SK-N-MC (cell line): ENCODE data around the gene LGR6.

Source experiments
- DNase-seq: peaks from one replicate; pipeline ENCODE4 v3.0.0-alpha.2; 2011; ENCODE audit warnings: low read depth, low spot score
- H3K27ac ChIP-seq: fragments of 200-600 bp; sonication (generic); 2 replicates; pipeline ENCODE4 v1.5.1; 2016; ENCODE audit warnings: mixed run types
- H3K36me3 ChIP-seq: fragments of 200-600 bp; sonication (generic); 2 replicates; pipeline ENCODE4 v1.6.1; 2017; ENCODE audit warnings: antibody characterized with exemption, low read length, mixed read lengths; ENCODE audit not compliant: insufficient read depth
- H3K4me3 ChIP-seq: fragments of 200-600 bp; sonication (generic); 2 replicates; pipeline ENCODE4 v1.5.1; 2016
- H3K9ac ChIP-seq: fragments of 200-600 bp; sonication (generic); 2 replicates; pipeline ENCODE4 v1.8.0; 2017; ENCODE audit warnings: mixed run types, mixed read lengths; ENCODE audit not compliant: insufficient read length
- H3K9me3 ChIP-seq: fragments of 200-600 bp; sonication (generic); 2 replicates; pipeline ENCODE4 v1.6.1; 2017; ENCODE audit warnings: low read depth, mild to moderate bottlenecking, antibody characterized with exemption, low read length, moderate library complexity, mixed read lengths
- EZH2 ChIP-seq: fragments of 200-600 bp; sonication (generic); IDR thresholded peaks from one replicate; pipeline ENCODE4 v1.6.1; 2017; ENCODE audit warnings: antibody characterized with exemption
- FOXP2 ChIP-seq: optimal IDR thresholded peaks from 2 replicates; pipeline ENCODE3; 2011; ENCODE audit warnings: mild to moderate bottlenecking, moderate library complexity; ENCODE audit not compliant: insufficient read depth; ENCODE audit errors: extremely low read length, control extremely low read depth
- POLR2AphosphoS5 ChIP-seq: IDR thresholded peaks from 2 replicates; pipeline ENCODE4 v1.6.1; 2012; ENCODE audit warnings: mild to moderate bottlenecking, low read depth, low read length, borderline replicate concordance

Gene LGR6

GRCh38 chr1:202208351-202208857, 14.8 kb downstream of the LGR6 start:
- H3K4me3 ChIP-seq, result no peak overlapping the region
- no peaks in the 10 kb centered on the region for H3K9me3 ChIP-seq
- TF ChIP-seq EZH2 (no peak), FOXP2 (no peak), POLR2AphosphoS5 (no peak)
- no peak overlapping the region for H3K9ac ChIP-seq
- no peaks in the 10 kb centered on the region for H3K36me3 ChIP-seq
- H3K27ac ChIP-seq, result no peak overlapping the region
- no peak for DNase-seq

- Histone ChIP-seq H3K9ac (no peak overlapping the region), H3K27ac (no peak overlapping the region), H3K36me3 (no peaks in the 10 kb centered on the region), H3K9me3 (no peaks in the 10 kb centered on the region), H3K4me3 (no peak overlapping the region)
- DNase-seq, result no peak
- TF ChIP-seq POLR2AphosphoS5, result no peak
Measured at GRCh38 chr1:202210385-202210784, 16.8 kb downstream of the LGR6 start.

- no peaks in the 10 kb centered on the region for H3K9me3 ChIP-seq
- H3K36me3 ChIP-seq, result no peaks in the 10 kb centered on the region
- H3K27ac ChIP-seq, result no peak overlapping the region
- DNase-seq, result no peak
- TF ChIP-seq EZH2 (no peak), POLR2AphosphoS5 (no peak)
- no peak overlapping the region for H3K4me3 ChIP-seq
- no peak overlapping the region for H3K9ac ChIP-seq
Measured at GRCh38 chr1:202210969-202211368, 17.4 kb downstream of the LGR6 start.

- Histone ChIP-seq H3K9ac (no peak overlapping the region), H3K36me3 (no peaks in the 10 kb centered on the region), H3K27ac (no peak overlapping the region), H3K4me3 (no peak overlapping the region), H3K9me3 (no peaks in the 10 kb centered on the region)
- TF ChIP-seq POLR2AphosphoS5 (no peak), FOXP2 (no peak), EZH2 (no peak)
- no peak for DNase-seq
Measured at GRCh38 chr1:202212787-202213186, 19.2 kb downstream of the LGR6 start.

GRCh38 chr1:202213361-202214088, 19.9 kb downstream of the LGR6 start:
- DNase-seq, result no peak
- Histone ChIP-seq H3K9ac (no peak overlapping the region), H3K9me3 (no peaks in the 10 kb centered on the region), H3K27ac (no peak overlapping the region), H3K36me3 (no peaks in the 10 kb centered on the region), H3K4me3 (no peak overlapping the region)
- TF ChIP-seq POLR2AphosphoS5, result no peak
- TF ChIP-seq EZH2, result peak; percentile 36

GRCh38 chr1:202214089-202214843, 20.7 kb downstream of the LGR6 start:
- TF ChIP-seq FOXP2 (no peak), POLR2AphosphoS5 (no peak), EZH2 (no peak)
- H3K4me3 ChIP-seq, result no peak overlapping the region

GRCh38 chr1:202215472-202216130, 22.0 kb downstream of the LGR6 start:
- H3K27ac ChIP-seq, result no peak overlapping the region
- no peaks in the 10 kb centered on the region for H3K9me3 ChIP-seq
- TF ChIP-seq EZH2 (no peak), POLR2AphosphoS5 (no peak), FOXP2 (no peak)

More at GRCh38 chr1:202214089-202214843, 20.7 kb downstream of the LGR6 start:
- Histone ChIP-seq H3K9me3 (no peaks in the 10 kb centered on the region), H3K9ac (no peak overlapping the region), H3K36me3 (no peaks in the 10 kb centered on the region), H3K27ac (no peak overlapping the region)
- DNase-seq, result no peak

GRCh38 chr1:202216691-202217090, 23.1 kb downstream of the LGR6 start:
- Histone ChIP-seq H3K9me3 (no peaks in the 10 kb centered on the region), H3K9ac (no peak overlapping the region), H3K4me3 (no peak overlapping the region), H3K27ac (no peak overlapping the region), H3K36me3 (no peaks in the 10 kb centered on the region)
- TF ChIP-seq EZH2 (no peak), FOXP2 (no peak)
- DNase-seq, result no peak

More at GRCh38 chr1:202215472-202216130, 22.0 kb downstream of the LGR6 start:
- Histone ChIP-seq H3K9ac (no peak overlapping the region), H3K36me3 (no peaks in the 10 kb centered on the region), H3K4me3 (no peak overlapping the region)
- no peak for DNase-seq
